H1 (cell line): ENCODE data around the gene ZNF263. TPM values are rescaled to one million over a fixed set of nuclear protein-coding genes. Genes with fewer than 3 reads are reported as not detected.

ENCODE experiments used
- BCL11A ChIP-seq, 2 experiments: IDR thresholded peaks; one replicate each; pipeline ENCODE4 v1.6.1; 2011; ENCODE audit warnings: low read depth in 2 of 2, low read length in 2 of 2, mild to moderate bottlenecking in 2 of 2
- EGR1 ChIP-seq: IDR thresholded peaks from 2 replicates; pipeline ENCODE4 v1.6.1; 2011; ENCODE audit warnings: low read depth, low read length, borderline replicate concordance
- EP300 ChIP-seq, 2 experiments: IDR thresholded peaks; 1 replicate in 1 of 2; 2 replicates in 1 of 2; pipeline ENCODE4 v1.6.1; 2011 to 2012; ENCODE audit warnings: low read depth in 2 of 2, low read length in 2 of 2, mild to moderate bottlenecking in 2 of 2, borderline replicate concordance in 1 of 2, inconsistent platforms in 1 of 2, moderate library complexity in 1 of 2
- GABPA ChIP-seq: IDR thresholded peaks from 2 replicates; pipeline ENCODE4 v1.6.1; 2011; ENCODE audit warnings: mild to moderate bottlenecking, low read length, moderate library complexity, borderline replicate concordance; ENCODE audit not compliant: insufficient read depth
- HDAC2 ChIP-seq, 2 experiments: fragments of 300-600 bp in 1 of 2; sonication (generic) in 1 of 2; IDR thresholded peaks; 2 replicates each; pipeline ENCODE4 v1.6.1; 2011 to 2012; ENCODE audit warnings: low read depth in 2 of 2, low read length in 2 of 2, mild to moderate bottlenecking in 2 of 2, moderate library complexity in 2 of 2, borderline replicate concordance in 1 of 2, inconsistent platforms in 1 of 2
- POLR2AphosphoS5 ChIP-seq: IDR thresholded peaks from 2 replicates; pipeline ENCODE4 v1.6.1; 2011; ENCODE audit warnings: low read depth, low read length
- SIRT6 ChIP-seq: IDR thresholded peaks from one replicate; pipeline ENCODE4 v1.7.1; 2012; ENCODE audit warnings: low read length, inconsistent platforms
- SP1 ChIP-seq: IDR thresholded peaks from 2 replicates; pipeline ENCODE4 v1.6.1; 2011; ENCODE audit warnings: low read depth, low read length
- SP2 ChIP-seq: IDR thresholded peaks from 2 replicates; pipeline ENCODE4 v1.6.1; 2012; ENCODE audit warnings: mild to moderate bottlenecking, low read length, inconsistent platforms
- polyA plus RNA-seq, 7 experiments: library from polyadenylated mRNA; depleted of rRNA in 3 of 7; stranded (reverse) in 5 of 7; unstranded in 2 of 7; fragments of >200 nt in 5 of 7; fragments of 200-250 nt in 2 of 7; gene quantifications; 1 replicate in 5 of 7; 2 replicates in 1 of 7; 4 replicates in 1 of 7; pipeline versions ENCODE4 v1.2.1 to v1.2.3, GENCODE V29; 2011 to 2013; ENCODE audit warnings: missing spikeins in 2 of 7, mixed read lengths in 2 of 7
- total RNA-seq: library from RNA; stranded (reverse); fragmentation: NEBNext Ultra II Directional; extraction: Animal tissue kit (Norgen Biotek cat#: 25700); gene quantifications from 2 replicates; pipeline ENCODE4 v1.2.1, GENCODE V29; 2021
- TF ChIP-seq, protein P1 (sequence below): fragments of 300-600 bp; sonication (generic); IDR thresholded peaks from 2 replicates; pipeline ENCODE4 v1.7.1; 2012; ENCODE audit warnings: low read length, moderate library complexity, mild to moderate bottlenecking, inconsistent platforms; ENCODE audit not compliant: insufficient replicate concordance

Gene ZNF263
- total and polyA plus RNA-seq, 2 of the 8 experiments (the other 6 are each of a cell fraction or from before 2014, with no cell fraction given), result 9.2 to 26.7 TPM

GRCh38 chr16:3242709-3243108 lies 40.6 kb upstream of the ZNF263 start (continued):
- TF ChIP-seq, protein P1, sequence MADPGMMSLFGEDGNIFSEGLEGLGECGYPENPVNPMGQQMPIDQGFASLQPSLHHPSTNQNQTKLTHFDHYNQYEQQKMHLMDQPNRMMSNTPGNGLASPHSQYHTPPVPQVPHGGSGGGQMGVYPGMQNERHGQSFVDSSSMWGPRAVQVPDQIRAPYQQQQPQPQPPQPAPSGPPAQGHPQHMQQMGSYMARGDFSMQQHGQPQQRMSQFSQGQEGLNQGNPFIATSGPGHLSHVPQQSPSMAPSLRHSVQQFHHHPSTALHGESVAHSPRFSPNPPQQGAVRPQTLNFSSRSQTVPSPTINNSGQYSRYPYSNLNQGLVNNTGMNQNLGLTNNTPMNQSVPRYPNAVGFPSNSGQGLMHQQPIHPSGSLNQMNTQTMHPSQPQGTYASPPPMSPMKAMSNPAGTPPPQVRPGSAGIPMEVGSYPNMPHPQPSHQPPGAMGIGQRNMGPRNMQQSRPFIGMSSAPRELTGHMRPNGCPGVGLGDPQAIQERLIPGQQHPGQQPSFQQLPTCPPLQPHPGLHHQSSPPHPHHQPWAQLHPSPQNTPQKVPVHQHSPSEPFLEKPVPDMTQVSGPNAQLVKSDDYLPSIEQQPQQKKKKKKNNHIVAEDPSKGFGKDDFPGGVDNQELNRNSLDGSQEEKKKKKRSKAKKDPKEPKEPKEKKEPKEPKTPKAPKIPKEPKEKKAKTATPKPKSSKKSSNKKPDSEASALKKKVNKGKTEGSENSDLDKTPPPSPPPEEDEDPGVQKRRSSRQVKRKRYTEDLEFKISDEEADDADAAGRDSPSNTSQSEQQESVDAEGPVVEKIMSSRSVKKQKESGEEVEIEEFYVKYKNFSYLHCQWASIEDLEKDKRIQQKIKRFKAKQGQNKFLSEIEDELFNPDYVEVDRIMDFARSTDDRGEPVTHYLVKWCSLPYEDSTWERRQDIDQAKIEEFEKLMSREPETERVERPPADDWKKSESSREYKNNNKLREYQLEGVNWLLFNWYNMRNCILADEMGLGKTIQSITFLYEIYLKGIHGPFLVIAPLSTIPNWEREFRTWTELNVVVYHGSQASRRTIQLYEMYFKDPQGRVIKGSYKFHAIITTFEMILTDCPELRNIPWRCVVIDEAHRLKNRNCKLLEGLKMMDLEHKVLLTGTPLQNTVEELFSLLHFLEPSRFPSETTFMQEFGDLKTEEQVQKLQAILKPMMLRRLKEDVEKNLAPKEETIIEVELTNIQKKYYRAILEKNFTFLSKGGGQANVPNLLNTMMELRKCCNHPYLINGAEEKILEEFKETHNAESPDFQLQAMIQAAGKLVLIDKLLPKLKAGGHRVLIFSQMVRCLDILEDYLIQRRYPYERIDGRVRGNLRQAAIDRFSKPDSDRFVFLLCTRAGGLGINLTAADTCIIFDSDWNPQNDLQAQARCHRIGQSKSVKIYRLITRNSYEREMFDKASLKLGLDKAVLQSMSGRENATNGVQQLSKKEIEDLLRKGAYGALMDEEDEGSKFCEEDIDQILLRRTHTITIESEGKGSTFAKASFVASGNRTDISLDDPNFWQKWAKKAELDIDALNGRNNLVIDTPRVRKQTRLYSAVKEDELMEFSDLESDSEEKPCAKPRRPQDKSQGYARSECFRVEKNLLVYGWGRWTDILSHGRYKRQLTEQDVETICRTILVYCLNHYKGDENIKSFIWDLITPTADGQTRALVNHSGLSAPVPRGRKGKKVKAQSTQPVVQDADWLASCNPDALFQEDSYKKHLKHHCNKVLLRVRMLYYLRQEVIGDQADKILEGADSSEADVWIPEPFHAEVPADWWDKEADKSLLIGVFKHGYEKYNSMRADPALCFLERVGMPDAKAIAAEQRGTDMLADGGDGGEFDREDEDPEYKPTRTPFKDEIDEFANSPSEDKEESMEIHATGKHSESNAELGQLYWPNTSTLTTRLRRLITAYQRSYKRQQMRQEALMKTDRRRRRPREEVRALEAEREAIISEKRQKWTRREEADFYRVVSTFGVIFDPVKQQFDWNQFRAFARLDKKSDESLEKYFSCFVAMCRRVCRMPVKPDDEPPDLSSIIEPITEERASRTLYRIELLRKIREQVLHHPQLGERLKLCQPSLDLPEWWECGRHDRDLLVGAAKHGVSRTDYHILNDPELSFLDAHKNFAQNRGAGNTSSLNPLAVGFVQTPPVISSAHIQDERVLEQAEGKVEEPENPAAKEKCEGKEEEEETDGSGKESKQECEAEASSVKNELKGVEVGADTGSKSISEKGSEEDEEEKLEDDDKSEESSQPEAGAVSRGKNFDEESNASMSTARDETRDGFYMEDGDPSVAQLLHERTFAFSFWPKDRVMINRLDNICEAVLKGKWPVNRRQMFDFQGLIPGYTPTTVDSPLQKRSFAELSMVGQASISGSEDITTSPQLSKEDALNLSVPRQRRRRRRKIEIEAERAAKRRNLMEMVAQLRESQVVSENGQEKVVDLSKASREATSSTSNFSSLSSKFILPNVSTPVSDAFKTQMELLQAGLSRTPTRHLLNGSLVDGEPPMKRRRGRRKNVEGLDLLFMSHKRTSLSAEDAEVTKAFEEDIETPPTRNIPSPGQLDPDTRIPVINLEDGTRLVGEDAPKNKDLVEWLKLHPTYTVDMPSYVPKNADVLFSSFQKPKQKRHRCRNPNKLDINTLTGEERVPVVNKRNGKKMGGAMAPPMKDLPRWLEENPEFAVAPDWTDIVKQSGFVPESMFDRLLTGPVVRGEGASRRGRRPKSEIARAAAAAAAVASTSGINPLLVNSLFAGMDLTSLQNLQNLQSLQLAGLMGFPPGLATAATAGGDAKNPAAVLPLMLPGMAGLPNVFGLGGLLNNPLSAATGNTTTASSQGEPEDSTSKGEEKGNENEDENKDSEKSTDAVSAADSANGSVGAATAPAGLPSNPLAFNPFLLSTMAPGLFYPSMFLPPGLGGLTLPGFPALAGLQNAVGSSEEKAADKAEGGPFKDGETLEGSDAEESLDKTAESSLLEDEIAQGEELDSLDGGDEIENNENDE, result no peak
- TF ChIP-seq BCL11A (IDR thresholded peaks at IDR 0.05; ENCODE audit: low read depth in 2 of 2, low read length in 2 of 2) (no peak), SP1 (no peak), SP2 (no peak), SIRT6 (no peak), EGR1 (no peak), GABPA (no peak), HDAC2 (IDR thresholded peaks at IDR 0.05; ENCODE audit: borderline replicate concordance in 1 of 2, low read depth in 2 of 2, low read length in 2 of 2) (no peak), POLR2AphosphoS5 (no peak), EP300 (IDR thresholded peaks at IDR 0.05; ENCODE audit: borderline replicate concordance in 1 of 2, low read depth in 2 of 2, low read length in 2 of 2) (no peak)
